ENCODE data around the gene ZFP36L2.

The ZFP36L2 gene

DNA sequence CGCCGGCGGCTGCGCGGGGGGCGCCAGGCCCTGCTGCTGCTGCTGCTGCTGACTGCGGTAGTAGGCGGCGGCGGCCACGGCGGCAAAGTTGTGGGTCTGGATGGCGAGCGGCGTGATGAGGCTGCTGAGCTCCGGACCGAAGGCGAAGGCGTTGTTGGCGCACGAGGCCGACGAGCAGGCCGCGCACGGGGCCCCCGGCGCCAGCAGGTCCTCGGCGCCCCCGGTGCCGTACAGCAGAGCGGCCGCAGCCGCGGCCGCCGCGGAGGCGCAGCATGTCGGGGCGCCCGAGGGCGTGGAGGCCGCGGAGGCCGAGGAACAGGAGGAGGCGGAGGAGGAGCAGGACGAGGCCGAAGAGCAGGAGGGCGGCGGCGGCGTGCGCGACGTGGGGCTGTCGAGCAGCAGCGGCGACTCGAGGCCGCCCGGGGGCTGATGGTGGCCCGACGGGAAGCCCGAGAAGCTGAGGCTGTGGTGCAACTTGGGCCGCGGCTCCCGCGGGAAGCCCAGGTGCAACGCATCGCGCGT, 1.8 kb downstream of the ZFP36L2 start:
- Histone ChIP-seq H3K4me1 (ENCODE audit: low read length) (peaks cover 65% of the 10 kb centered on the region), H2AFZ (ENCODE audit: low read depth, low read length) (no peak overlapping the region)

DNA sequence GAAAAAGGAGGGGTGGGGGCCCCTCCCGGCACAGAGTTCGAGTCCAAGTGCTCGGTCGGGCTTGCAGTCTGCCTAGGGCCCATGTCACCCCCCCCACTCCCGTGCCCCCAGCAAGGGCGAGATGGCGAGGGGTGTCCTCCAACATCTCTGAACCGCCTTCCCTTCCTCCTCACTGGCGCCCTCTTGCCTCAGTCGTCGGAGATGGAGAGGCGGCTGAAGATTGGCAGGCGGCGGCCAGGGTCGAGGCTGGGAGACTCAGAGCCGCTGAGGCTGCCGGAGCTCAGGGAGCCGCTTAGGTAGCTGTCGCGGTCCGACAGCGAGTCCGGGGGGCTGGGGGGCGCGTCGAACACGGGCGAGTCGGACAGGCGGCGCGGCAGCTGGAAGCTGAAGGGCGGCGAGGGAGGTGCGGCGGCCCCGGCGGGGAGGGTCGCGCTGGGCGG, 2.3 kb downstream of the ZFP36L2 start:
- Histone ChIP-seq H3K27ac (ENCODE audit: low read length) (no peak overlapping the region), H3K36me3 (replicated peaks; ENCODE audit: low read depth, low read length) (peaks cover 28% of the 10 kb centered on the region), H3K4me3 (ENCODE audit: low read length) (0 out of 2 replicates have a peak overlapping the region, but pooled peaks have one; percentile 16), H3K4me2 (ENCODE audit: low read length) (peak overlapping the region; percentile 97), H4K20me1 (ENCODE audit: insufficient read depth, low read length) (peaks cover 28% of the 10 kb centered on the region), H2AFZ (ENCODE audit: low read depth, low read length) (no peak overlapping the region), H3K9me3 (ENCODE audit: insufficient read depth, low read length) (no peaks in the 10 kb centered on the region), H3K79me2 (ENCODE audit: low read length) (peaks cover 84% of the 10 kb centered on the region), H3K9ac (ENCODE audit: low read length) (no peak overlapping the region), H3K4me1 (ENCODE audit: low read length) (peaks cover 65% of the 10 kb centered on the region), H3K27me3 (ENCODE audit: low read depth, low read length) (no peaks in the 10 kb centered on the region)
- no peak for TF ChIP-seq EZH2phosphoT487 (IDR thresholded peaks at IDR 0.05; ENCODE audit: low read depth)
- TF ChIP-seq, protein P1, sequence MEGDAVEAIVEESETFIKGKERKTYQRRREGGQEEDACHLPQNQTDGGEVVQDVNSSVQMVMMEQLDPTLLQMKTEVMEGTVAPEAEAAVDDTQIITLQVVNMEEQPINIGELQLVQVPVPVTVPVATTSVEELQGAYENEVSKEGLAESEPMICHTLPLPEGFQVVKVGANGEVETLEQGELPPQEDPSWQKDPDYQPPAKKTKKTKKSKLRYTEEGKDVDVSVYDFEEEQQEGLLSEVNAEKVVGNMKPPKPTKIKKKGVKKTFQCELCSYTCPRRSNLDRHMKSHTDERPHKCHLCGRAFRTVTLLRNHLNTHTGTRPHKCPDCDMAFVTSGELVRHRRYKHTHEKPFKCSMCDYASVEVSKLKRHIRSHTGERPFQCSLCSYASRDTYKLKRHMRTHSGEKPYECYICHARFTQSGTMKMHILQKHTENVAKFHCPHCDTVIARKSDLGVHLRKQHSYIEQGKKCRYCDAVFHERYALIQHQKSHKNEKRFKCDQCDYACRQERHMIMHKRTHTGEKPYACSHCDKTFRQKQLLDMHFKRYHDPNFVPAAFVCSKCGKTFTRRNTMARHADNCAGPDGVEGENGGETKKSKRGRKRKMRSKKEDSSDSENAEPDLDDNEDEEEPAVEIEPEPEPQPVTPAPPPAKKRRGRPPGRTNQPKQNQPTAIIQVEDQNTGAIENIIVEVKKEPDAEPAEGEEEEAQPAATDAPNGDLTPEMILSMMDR (IDR thresholded peaks at IDR 0.05; ENCODE audit: low read depth, low read length): peak; percentile 16; the same call in 1 of the 2 replicates

More for the DNA sequence above, 1.8 kb downstream of the ZFP36L2 start:
- Histone ChIP-seq H3K9ac (ENCODE audit: low read length) (no peak overlapping the region), H3K4me3 (ENCODE audit: low read length) (peak overlapping the region; percentile 94), H3K79me2 (ENCODE audit: low read length) (peaks cover 82% of the 10 kb centered on the region), H3K36me3 (replicated peaks; ENCODE audit: low read depth, low read length) (peaks cover 28% of the 10 kb centered on the region), H3K4me2 (ENCODE audit: low read length) (peak overlapping the region; percentile 69), H3K27ac (ENCODE audit: low read length) (no peak overlapping the region), H3K9me3 (ENCODE audit: insufficient read depth, low read length) (no peaks in the 10 kb centered on the region), H4K20me1 (ENCODE audit: insufficient read depth, low read length) (peaks cover 28% of the 10 kb centered on the region), H3K27me3 (ENCODE audit: low read depth, low read length) (no peaks in the 10 kb centered on the region)
- no peak for TF ChIP-seq EZH2phosphoT487 (IDR thresholded peaks at IDR 0.05; ENCODE audit: low read depth)
- TF ChIP-seq, protein P1 (IDR thresholded peaks at IDR 0.05; ENCODE audit: low read depth, low read length): no peak

DNA sequence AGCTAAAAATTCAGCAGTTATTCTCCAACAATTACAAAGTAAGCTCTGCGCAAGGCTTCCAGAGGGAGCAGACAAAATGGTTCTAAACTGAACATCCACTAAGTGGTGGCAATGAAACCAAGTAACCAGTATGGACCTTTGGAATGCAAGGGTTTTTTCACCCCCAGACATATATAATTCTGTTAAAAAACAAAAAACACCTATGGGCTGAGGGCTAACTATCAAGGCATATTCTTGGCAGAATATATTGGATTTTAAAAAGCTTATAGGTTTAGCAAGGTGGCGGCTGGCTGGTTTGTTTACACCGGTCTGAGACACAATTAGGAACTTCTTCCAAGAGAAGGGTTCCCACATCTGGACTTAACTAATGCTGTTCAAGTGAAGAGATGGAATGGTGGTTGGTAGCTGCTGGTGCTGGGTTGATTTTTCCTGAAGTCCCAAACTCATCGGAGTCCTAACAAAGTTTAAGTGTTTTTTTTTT, 2.8 kb downstream of the ZFP36L2 start:
- Histone ChIP-seq H3K36me3 (replicated peaks; ENCODE audit: low read depth, low read length) (peaks cover 28% of the 10 kb centered on the region), H3K9me3 (ENCODE audit: insufficient read depth, low read length) (no peaks in the 10 kb centered on the region), H3K27me3 (ENCODE audit: low read depth, low read length) (no peaks in the 10 kb centered on the region), H3K79me2 (ENCODE audit: low read length) (peaks cover 89% of the 10 kb centered on the region), H3K4me3 (ENCODE audit: low read length) (peak overlapping the region; percentile 16; the same call in 1 of the 2 replicates), H3K27ac (ENCODE audit: low read length) (no peak overlapping the region), H2AFZ (ENCODE audit: low read depth, low read length) (no peak overlapping the region), H4K20me1 (ENCODE audit: insufficient read depth, low read length) (peaks cover 28% of the 10 kb centered on the region), H3K9ac (ENCODE audit: low read length) (no peak overlapping the region), H3K4me1 (ENCODE audit: low read length) (peaks cover 65% of the 10 kb centered on the region), H3K4me2 (ENCODE audit: low read length) (peak overlapping the region; percentile 97)
- no peak for TF ChIP-seq EZH2phosphoT487 (IDR thresholded peaks at IDR 0.05; ENCODE audit: low read depth)
- TF ChIP-seq, protein P1 (IDR thresholded peaks at IDR 0.05; ENCODE audit: low read depth, low read length): no peak

DNA sequence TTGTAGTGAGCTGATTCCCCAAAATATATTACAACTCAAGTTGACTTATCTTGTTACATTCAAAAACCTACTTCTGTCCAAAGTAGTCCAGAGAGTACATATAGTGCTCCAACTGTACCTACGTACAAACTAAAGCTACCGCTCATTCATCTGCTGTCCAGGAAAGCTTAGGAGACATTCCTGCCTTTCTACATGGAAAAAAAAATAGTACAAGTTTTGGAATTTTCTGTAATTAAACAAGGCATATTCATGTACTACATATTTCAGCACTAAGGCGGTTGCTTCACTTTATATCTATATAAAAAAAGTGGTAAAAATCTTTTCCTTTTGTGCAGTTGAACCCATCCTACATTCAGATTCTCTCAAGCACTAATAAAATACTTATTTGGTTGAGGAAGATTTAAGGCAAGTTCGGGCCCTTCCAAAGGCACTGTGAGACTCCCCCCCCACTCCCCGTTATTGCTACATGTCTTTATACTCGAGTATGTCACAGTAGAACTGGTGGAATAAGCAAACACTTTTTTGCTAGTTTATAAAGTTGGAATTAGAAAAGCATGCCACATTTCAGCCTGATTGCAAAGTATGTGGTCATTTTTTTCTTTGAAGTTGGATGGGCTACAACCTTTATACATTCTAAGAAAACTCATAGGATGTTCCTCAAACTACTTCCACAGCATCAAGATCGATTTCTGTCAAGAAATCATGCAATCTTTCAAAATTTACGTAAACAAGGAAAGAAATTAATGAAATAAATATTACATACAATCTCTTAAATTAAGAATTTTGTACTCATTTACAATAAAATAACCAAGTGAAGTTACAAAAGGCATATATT, 3.7 kb downstream of the ZFP36L2 start:
- H3K4me1 ChIP-seq (ENCODE audit: low read length): peaks cover 65% of the 10 kb centered on the region
- H3K4me2 ChIP-seq (ENCODE audit: low read length): peak overlapping the region; percentile 97
- no peaks in the 10 kb centered on the region for H3K9me3 ChIP-seq (ENCODE audit: insufficient read depth, low read length)
- H3K27ac ChIP-seq (ENCODE audit: low read length): peak overlapping the region; percentile 92
- H3K9ac ChIP-seq (ENCODE audit: low read length): no peak overlapping the region
- no peak overlapping the region for H2AFZ ChIP-seq (ENCODE audit: low read depth, low read length)
- H4K20me1 ChIP-seq (ENCODE audit: insufficient read depth, low read length): peaks cover 28% of the 10 kb centered on the region
- H3K36me3 ChIP-seq (replicated peaks; ENCODE audit: low read depth, low read length): peaks cover 28% of the 10 kb centered on the region
- peak overlapping the region; percentile 79 for H3K4me3 ChIP-seq (ENCODE audit: low read length)
- no peak for TF ChIP-seq EZH2phosphoT487 (IDR thresholded peaks at IDR 0.05; ENCODE audit: low read depth)
- TF ChIP-seq, protein P1 (IDR thresholded peaks at IDR 0.05; ENCODE audit: low read depth, low read length): no peak
- H3K79me2 ChIP-seq (ENCODE audit: low read length): peaks cover 80% of the 10 kb centered on the region
- H3K27me3 ChIP-seq (ENCODE audit: low read depth, low read length): no peaks in the 10 kb centered on the region

All from OCI-LY3 (cell line).